Measurements from ENCODE around the gene DEPDC4. TPM values are rescaled to one million over a fixed set of nuclear protein-coding genes. Genes with fewer than 3 reads are reported as not detected.
A peak's percentile ranks its signal among the peaks of the same experiment; 100 is the strongest.

The DEPDC4 gene
- polyA plus RNA-seq, 2 of the 4 experiments (the other 2 are of a cell fraction): 2.8 to 6.3 TPM

DNA sequence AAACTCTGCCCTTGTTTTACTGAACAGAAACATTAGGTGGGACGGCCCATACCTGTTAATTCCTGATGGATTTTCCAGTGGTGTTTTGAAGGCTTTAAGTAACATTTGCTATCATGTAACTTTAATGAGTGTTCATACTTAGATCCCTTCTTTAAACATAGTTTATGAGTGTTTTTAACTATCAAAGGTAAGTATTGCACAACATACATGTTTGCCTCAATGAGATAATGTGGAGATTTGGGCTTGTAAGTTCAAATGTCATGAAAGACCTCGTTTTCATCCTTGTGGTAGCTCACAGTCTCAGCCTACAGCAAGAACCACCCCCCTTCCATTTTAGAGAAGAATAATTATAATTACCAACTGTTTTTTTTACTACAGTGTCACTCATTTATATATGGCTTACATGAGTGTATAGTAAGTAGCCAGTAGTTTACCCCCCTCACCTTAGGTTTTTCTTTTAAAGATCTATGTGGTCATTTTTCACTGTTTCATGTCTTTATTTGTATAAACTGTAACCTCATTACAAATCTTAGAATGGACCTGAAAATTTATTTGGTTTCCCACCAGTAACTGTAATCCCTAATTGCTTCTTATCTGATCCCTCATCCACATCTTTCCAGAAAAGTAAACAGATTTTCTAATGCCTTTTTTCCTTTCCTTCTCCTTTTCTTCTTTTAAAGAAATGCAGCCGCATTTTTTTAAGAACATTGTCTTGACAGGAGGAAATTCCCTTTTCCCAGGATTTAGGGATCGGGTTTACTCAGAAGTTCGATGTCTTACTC is 47.4 kb downstream of the DEPDC4 start (continued):
- TF ChIP-seq, protein P1, sequence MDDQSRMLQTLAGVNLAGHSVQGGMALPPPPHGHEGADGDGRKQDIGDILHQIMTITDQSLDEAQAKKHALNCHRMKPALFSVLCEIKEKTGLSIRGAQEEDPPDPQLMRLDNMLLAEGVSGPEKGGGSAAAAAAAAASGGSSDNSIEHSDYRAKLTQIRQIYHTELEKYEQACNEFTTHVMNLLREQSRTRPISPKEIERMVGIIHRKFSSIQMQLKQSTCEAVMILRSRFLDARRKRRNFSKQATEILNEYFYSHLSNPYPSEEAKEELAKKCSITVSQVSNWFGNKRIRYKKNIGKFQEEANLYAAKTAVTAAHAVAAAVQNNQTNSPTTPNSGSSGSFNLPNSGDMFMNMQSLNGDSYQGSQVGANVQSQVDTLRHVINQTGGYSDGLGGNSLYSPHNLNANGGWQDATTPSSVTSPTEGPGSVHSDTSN (IDR thresholded peaks at IDR 0.05): no peak
- TF ChIP-seq MAZ (IDR thresholded peaks at IDR 0.05; ENCODE audit: borderline replicate concordance, low read depth, low read length): no peak

DNA sequence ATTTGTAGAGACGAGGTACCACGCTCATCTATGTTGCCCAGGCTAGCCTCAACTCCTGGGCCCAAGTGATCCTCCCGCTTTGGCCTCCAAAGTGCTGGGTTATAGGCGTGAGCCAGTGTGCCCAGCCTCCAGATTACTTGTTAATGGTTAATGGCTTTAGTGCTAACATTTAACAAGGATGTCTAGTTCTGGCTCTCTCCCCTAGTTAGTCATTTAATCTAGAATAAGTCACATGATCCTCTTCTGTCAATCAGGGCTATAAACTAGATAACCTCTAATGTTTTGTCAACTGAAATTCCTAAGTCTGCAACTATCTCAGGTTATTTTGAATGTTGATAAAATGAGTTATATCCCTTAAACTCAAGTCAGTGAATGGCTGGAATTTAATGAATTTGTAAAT is 50.5 kb downstream of the DEPDC4 start:
- no peak for DNase-seq (ENCODE audit: low read depth in 1 of 2, low spot score in 1 of 2)
- 91% methylated on average over 4 of the region's 4 CpGs for WGBS (ENCODE audit: missing lambda C conversion rate)
- Histone ChIP-seq H3K27ac (no peak overlapping the region), H3K4me2 (no peak overlapping the region), H3K9me3 (no peaks in the 10 kb centered on the region), H3K4me3 (no peak overlapping the region), H3K4me1 (no peaks in the 10 kb centered on the region)
- ChIA-PET POLR2A (no interaction called here), CTCF (interaction anchor here (0.6 kb wide), 1 partner anchor 1650 kb away, joined by 3 read pairs; no protein-coding TSS in a partner anchor)
- TF ChIP-seq ESRRA (IDR thresholded peaks at IDR 0.05; ENCODE audit: borderline replicate concordance, low read length): no peak
- TF ChIP-seq, protein P2, sequence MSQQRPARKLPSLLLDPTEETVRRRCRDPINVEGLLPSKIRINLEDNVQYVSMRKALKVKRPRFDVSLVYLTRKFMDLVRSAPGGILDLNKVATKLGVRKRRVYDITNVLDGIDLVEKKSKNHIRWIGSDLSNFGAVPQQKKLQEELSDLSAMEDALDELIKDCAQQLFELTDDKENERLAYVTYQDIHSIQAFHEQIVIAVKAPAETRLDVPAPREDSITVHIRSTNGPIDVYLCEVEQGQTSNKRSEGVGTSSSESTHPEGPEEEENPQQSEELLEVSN (IDR thresholded peaks at IDR 0.05; ENCODE audit: borderline replicate concordance, low read depth): no peak
- no peak for TF ChIP-seq BHLHE40 (IDR thresholded peaks at IDR 0.05; ENCODE audit: low read depth, low read length)
- no peak for TF ChIP-seq CHD2 (IDR thresholded peaks at IDR 0.05; ENCODE audit: low read length, partially characterized antibody)
- no peak for TF ChIP-seq RFX5 (IDR thresholded peaks at IDR 0.05)
- no peak for TF ChIP-seq EHF (CRISPR knock-in tag; IDR thresholded peaks at IDR 0.05)
- TF ChIP-seq JUNB (IDR thresholded peaks at IDR 0.05): no peak
- TF ChIP-seq ZNF302 (CRISPR knock-in tag; IDR thresholded peaks at IDR 0.05): no peak
- TF ChIP-seq PHF8 (IDR thresholded peaks at IDR 0.05; ENCODE audit: borderline replicate concordance, low read depth): no peak
- TF ChIP-seq, protein P3, sequence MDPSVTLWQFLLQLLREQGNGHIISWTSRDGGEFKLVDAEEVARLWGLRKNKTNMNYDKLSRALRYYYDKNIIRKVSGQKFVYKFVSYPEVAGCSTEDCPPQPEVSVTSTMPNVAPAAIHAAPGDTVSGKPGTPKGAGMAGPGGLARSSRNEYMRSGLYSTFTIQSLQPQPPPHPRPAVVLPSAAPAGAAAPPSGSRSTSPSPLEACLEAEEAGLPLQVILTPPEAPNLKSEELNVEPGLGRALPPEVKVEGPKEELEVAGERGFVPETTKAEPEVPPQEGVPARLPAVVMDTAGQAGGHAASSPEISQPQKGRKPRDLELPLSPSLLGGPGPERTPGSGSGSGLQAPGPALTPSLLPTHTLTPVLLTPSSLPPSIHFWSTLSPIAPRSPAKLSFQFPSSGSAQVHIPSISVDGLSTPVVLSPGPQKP (IDR thresholded peaks at IDR 0.05; ENCODE audit: low read depth, low read length): no peak
- TF ChIP-seq TFCP2L1 (CRISPR knock-in tag; IDR thresholded peaks at IDR 0.05): no peak
- no peak for TF ChIP-seq POLR2A (IDR thresholded peaks at IDR 0.05; ENCODE audit: low read length)
- no peak for TF ChIP-seq HOXB13 (CRISPR knock-in tag; IDR thresholded peaks at IDR 0.05; ENCODE audit: low read depth)
- TF ChIP-seq, protein P1 (IDR thresholded peaks at IDR 0.05): no peak
- no peak for TF ChIP-seq CBX2 (IDR thresholded peaks at IDR 0.05; ENCODE audit: borderline replicate concordance, low read depth)
- ATAC-seq: no peak
- peak; percentile 28 for FAIRE-seq

DNA sequence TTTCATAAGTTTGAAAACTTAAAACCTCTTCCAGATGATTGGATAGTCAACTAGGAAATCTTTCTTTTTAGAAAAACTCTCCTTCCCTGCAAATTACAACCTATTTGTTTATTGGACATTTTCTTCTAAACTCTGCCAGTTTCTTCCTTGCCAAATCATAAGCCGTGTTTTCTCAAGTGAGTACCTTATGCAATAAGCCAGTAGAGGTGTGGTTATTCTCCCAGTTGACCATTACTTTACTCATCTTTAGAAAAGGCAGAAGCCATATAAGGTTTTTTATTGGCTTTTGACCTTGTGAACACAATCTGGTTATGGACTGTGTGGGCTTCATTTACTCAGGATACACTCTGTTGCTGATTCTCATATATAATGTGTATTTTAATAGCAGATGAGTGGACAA is 51.7 kb downstream of the DEPDC4 start:
- H3K4me3 ChIP-seq: no peak overlapping the region
- CTCF ChIA-PET: interaction anchor here (0.8 kb wide), 1 partner anchor 13 kb away, joined by 3 read pairs; no protein-coding TSS in a partner anchor
- no peaks in the 10 kb centered on the region for H3K4me1 ChIP-seq
- no peak overlapping the region for H3K4me2 ChIP-seq
- POLR2A ChIA-PET: no interaction called here
- FAIRE-seq: no peak
- ATAC-seq: no peak
- H3K27ac ChIP-seq: no peak overlapping the region
- no peak for DNase-seq (ENCODE audit: low read depth in 1 of 2, low spot score in 1 of 2)
- TF ChIP-seq ZFP36 (IDR thresholded peaks at IDR 0.05; ENCODE audit: borderline replicate concordance, partially characterized antibody): no peak
- TF ChIP-seq MAZ (IDR thresholded peaks at IDR 0.05; ENCODE audit: borderline replicate concordance, low read depth, low read length): no peak
- TF ChIP-seq FOSB (CRISPR knock-in tag; IDR thresholded peaks at IDR 0.05): no peak
- no peak for TF ChIP-seq KDM5A (IDR thresholded peaks at IDR 0.05)
- no peak for TF ChIP-seq RARB (CRISPR knock-in tag; IDR thresholded peaks at IDR 0.05)
- no peak for TF ChIP-seq PHF8 (IDR thresholded peaks at IDR 0.05; ENCODE audit: borderline replicate concordance, low read depth)
- TF ChIP-seq HOXB13 (CRISPR knock-in tag; IDR thresholded peaks at IDR 0.05; ENCODE audit: low read depth): no peak
- TF ChIP-seq MYC (IDR thresholded peaks at IDR 0.05; ENCODE audit: borderline replicate concordance, low read length): no peak
- TF ChIP-seq JUN (IDR thresholded peaks at IDR 0.05): no peak
- TF ChIP-seq, protein P3 (IDR thresholded peaks at IDR 0.05; ENCODE audit: low read depth, low read length): no peak
- TF ChIP-seq SREBF2 (IDR thresholded peaks at IDR 0.05): no peak
- TF ChIP-seq, protein P4, sequence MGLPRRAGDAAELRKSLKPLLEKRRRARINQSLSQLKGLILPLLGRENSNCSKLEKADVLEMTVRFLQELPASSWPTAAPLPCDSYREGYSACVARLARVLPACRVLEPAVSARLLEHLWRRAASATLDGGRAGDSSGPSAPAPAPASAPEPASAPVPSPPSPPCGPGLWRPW (IDR thresholded peaks at IDR 0.05): no peak
- TF ChIP-seq NFE2L2 (conservative IDR thresholded peaks at IDR 0.05; ENCODE audit: low read length): no peak
- 95% methylated on average over 1 of the region's 1 CpG for WGBS (ENCODE audit: missing lambda C conversion rate)
- no peaks in the 10 kb centered on the region for H3K9me3 ChIP-seq
